GM23338 (cell line): ENCODE measurements around the gene KCNAB1. TPM values are rescaled to one million over a fixed set of nuclear protein-coding genes. Genes with fewer than 3 reads are reported as not detected.

Source experiments
- ATAC-seq: fragments of 200-7000 bp; cut with Tn5 transposase; 3 replicates; pipeline ENCODE4 v1.9.1; 2020
- DNase-seq: peaks from one replicate; pipeline ENCODE4 v3.0.0-alpha.2; 2015; ENCODE audit warnings: low spot score
- H2AFZ ChIP-seq: fragments of 200-600 bp; sonication (generic); 2 replicates; pipeline ENCODE4 v1.8.0; 2016; ENCODE audit warnings: antibody characterized with exemption, mild to moderate bottlenecking, moderate library complexity
- H3F3A ChIP-seq: fragments of 200-600 bp; sonication (generic); replicated peaks from 2 replicates; pipeline ENCODE4 v1.8.0; 2017; ENCODE audit warnings: antibody characterized with exemption, mixed run types, low read depth
- H3K27ac ChIP-seq: fragments of 200-600 bp; sonication (generic); 2 replicates; pipeline ENCODE4 v1.6.1; 2016; ENCODE audit warnings: low read depth
- H3K27me3 ChIP-seq: fragments of 200-600 bp; sonication (generic); 2 replicates; pipeline ENCODE4 v1.8.0; 2016; ENCODE audit warnings: mild to moderate bottlenecking, mixed run types, moderate library complexity; ENCODE audit not compliant: insufficient read depth
- H3K36me3 ChIP-seq: fragments of 200-600 bp; sonication (generic); 2 replicates; pipeline ENCODE4 v1.8.0; 2016; ENCODE audit warnings: mild to moderate bottlenecking; ENCODE audit not compliant: insufficient read depth
- H3K4me1 ChIP-seq: fragments of 200-600 bp; sonication (generic); 2 replicates; pipeline ENCODE4 v1.8.0; 2016; ENCODE audit warnings: mild to moderate bottlenecking, moderate library complexity; ENCODE audit not compliant: insufficient read depth
- H3K4me2 ChIP-seq: fragments of 200-600 bp; sonication (generic); 2 replicates; pipeline ENCODE4 v1.7.1; 2017; ENCODE audit warnings: mixed run types
- H3K4me3 ChIP-seq: fragments of 200-600 bp; sonication (generic); 2 replicates; pipeline ENCODE4 v1.6.1; 2016; ENCODE audit warnings: mixed run types
- H3K79me2 ChIP-seq: fragments of 200-600 bp; sonication (generic); replicated peaks from 2 replicates; pipeline ENCODE4 v1.8.0; 2017; ENCODE audit warnings: mild to moderate bottlenecking; ENCODE audit not compliant: insufficient read depth
- H3K9me2 ChIP-seq: fragments of 200-600 bp; sonication (generic); 2 replicates; pipeline ENCODE4 v1.8.0; 2017; ENCODE audit not compliant: insufficient read depth
- H4K20me1 ChIP-seq: fragments of 200-600 bp; sonication (generic); replicated peaks from 2 replicates; pipeline ENCODE4 v1.8.0; 2017; ENCODE audit warnings: mild to moderate bottlenecking; ENCODE audit not compliant: insufficient read depth
- H3K27ac Mint-ChIP-seq: 2 replicates; pipeline ENCODE4 v1.8.0; 2020; ENCODE audit warnings: inconsistent platforms, mild to moderate bottlenecking, moderate library complexity, mixed read lengths
- H3K27me3 Mint-ChIP-seq: 3 replicates; pipeline ENCODE4 v1.8.0; 2022; ENCODE audit warnings: low read depth, mild to moderate bottlenecking, moderate library complexity, mixed read lengths, inconsistent platforms; ENCODE audit not compliant: insufficient read depth, poor library complexity
- H3K36me3 Mint-ChIP-seq: 3 replicates; pipeline ENCODE4 v1.8.0; 2021; ENCODE audit warnings: low read depth, mild to moderate bottlenecking, inconsistent platforms, moderate library complexity, mixed read lengths
- H3K4me1 Mint-ChIP-seq: 3 replicates; pipeline ENCODE4 v1.8.0; 2020; ENCODE audit warnings: mild to moderate bottlenecking, inconsistent platforms, mixed read lengths
- H3K4me3 Mint-ChIP-seq: 3 replicates; pipeline ENCODE4 v1.8.0; 2021; ENCODE audit warnings: moderate library complexity, mild to moderate bottlenecking, inconsistent platforms, mixed read lengths
- H3K9me3 Mint-ChIP-seq: 3 replicates; pipeline ENCODE4 v1.8.0; 2020; ENCODE audit warnings: moderate library complexity, mild to moderate bottlenecking, inconsistent platforms, mixed read lengths
- CREB1 ChIP-seq: fragments of 250-450 bp; sonication (Bioruptor Pico); IDR thresholded peaks from 2 replicates; pipeline ENCODE4 v1.5.0; 2020; ENCODE audit warnings: low read depth, mild to moderate bottlenecking, moderate library complexity
- CTCF ChIP-seq, 2 experiments: fragments of 200-600 bp in 1 of 2; sonication (generic) in 1 of 2; conservative IDR thresholded peaks; 2 replicates each; pipeline versions ENCODE4 v1.5.1 to v1.6.1; 2016 to 2017; ENCODE audit warnings: antibody characterized with exemption in 2 of 2, low read depth in 2 of 2, mild to moderate bottlenecking in 2 of 2, moderate library complexity in 1 of 2
- EZH2 ChIP-seq: fragments of 200-600 bp; sonication (generic); IDR thresholded peaks from one replicate; pipeline ENCODE4 v1.8.0; 2017; ENCODE audit warnings: antibody characterized with exemption, mild to moderate bottlenecking, low read depth; ENCODE audit not compliant: unreplicated experiment
- EZH2phosphoT487 ChIP-seq: fragments of 200-600 bp; sonication (generic); IDR thresholded peaks from one replicate; pipeline ENCODE4 v1.8.1; 2018; ENCODE audit warnings: antibody characterized with exemption; ENCODE audit not compliant: unreplicated experiment
- JUNB ChIP-seq: IDR thresholded peaks from one replicate; pipeline ENCODE4 v1.6.1; 2016; ENCODE audit warnings: antibody characterized with exemption; ENCODE audit not compliant: unreplicated experiment
- NANOG ChIP-seq: IDR thresholded peaks from 2 replicates; pipeline ENCODE4 v1.6.1; 2016; ENCODE audit warnings: antibody characterized with exemption, borderline replicate concordance
- POLR2AphosphoS5 ChIP-seq: IDR thresholded peaks from 2 replicates; pipeline ENCODE4 v1.6.1; 2016; ENCODE audit warnings: antibody characterized with exemption, low read depth
- REST ChIP-seq: IDR thresholded peaks from one replicate; pipeline ENCODE4 v1.6.1; 2018; ENCODE audit warnings: antibody characterized with exemption; ENCODE audit not compliant: unreplicated experiment
- STAT1 ChIP-seq: IDR thresholded peaks from one replicate; pipeline ENCODE4 v1.6.1; 2016; ENCODE audit warnings: antibody characterized with exemption; ENCODE audit not compliant: unreplicated experiment
- ZNF114 ChIP-seq: fragments of 250-450 bp; sonication (Bioruptor Pico); IDR thresholded peaks from 2 replicates; pipeline ENCODE4 v1.5.0; 2020; ENCODE audit warnings: mild to moderate bottlenecking, moderate library complexity
- ZNF331 ChIP-seq: fragments of 250-450 bp; sonication (Bioruptor Pico); IDR thresholded peaks from 2 replicates; pipeline ENCODE4 v1.5.0; 2020; ENCODE audit warnings: low read depth, mild to moderate bottlenecking, moderate library complexity
- ZNF462 ChIP-seq: fragments of 250-450 bp; sonication (Bioruptor Pico); IDR thresholded peaks from 2 replicates; pipeline ENCODE4 v1.5.0; 2020; ENCODE audit warnings: mild to moderate bottlenecking, moderate library complexity
- polyA plus RNA-seq: library from polyadenylated mRNA; unstranded; fragments of >200 nt; fragmentation: Nextera tagmentation; extraction: Ambion mirVana; gene quantifications from 2 replicates; pipeline ENCODE4 v1.2.1, GENCODE V29; 2016
- total RNA-seq: library from RNA; depleted of rRNA; stranded (reverse); fragments of >200 nt; shearing (Covaris generic); gene quantifications from 2 replicates; pipeline ENCODE4 v1.2.3, GENCODE V29; 2014
- TF ChIP-seq, protein P1 (sequence below): IDR thresholded peaks from 2 replicates; pipeline ENCODE4 v1.6.1; 2016; ENCODE audit warnings: antibody characterized with exemption

KCNAB1 gene
- total and polyA plus RNA-seq, 2 experiments from 2014 or later, result 0.69 to 2.6 TPM

DNA sequence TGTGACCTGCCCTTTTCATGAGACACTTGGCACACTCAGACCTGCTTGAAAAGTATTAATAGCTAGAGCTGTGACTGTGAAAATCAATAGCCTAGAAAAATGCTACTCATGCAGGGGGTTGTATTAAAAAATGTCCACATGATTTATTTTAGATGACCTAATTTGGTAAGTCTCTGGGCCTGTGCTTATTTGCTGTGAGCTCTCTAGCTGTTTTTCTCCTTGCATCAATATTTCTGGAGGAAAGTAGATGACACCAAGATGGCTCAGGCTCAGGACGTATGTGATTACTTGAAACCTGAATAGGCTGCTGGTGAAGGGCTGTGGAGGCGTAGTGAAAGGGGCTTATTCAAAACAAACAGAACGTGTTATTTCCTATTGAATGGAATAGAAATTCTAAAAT lies 29.5 kb downstream of the KCNAB1 start:
- Histone ChIP-seq H4K20me1 (no peaks in the 10 kb centered on the region), H3K4me2 (no peak overlapping the region), H3K4me3 (no peak overlapping the region), H3F3A (no peaks in the 10 kb centered on the region), H3K36me3 (no peaks in the 10 kb centered on the region), H3K27ac (no peak overlapping the region), H2AFZ (no peak overlapping the region), H3K79me2 (no peaks in the 10 kb centered on the region), H3K9me2 (no peaks in the 10 kb centered on the region), H3K4me1 (no peaks in the 10 kb centered on the region), H3K27me3 (no peaks in the 10 kb centered on the region)
- DNase-seq (no peak), ATAC-seq (no peak; the same call in 2 of the 3 replicates)
- TF ChIP-seq CTCF (conservative IDR thresholded peaks at IDR 0.05; ENCODE audit: low read depth in 2 of 2), result no peak
- no peak for TF ChIP-seq ZNF114 (CRISPR knock-in tag)
- no peak for TF ChIP-seq EZH2
- no peak for TF ChIP-seq NANOG
- TF ChIP-seq CREB1, result no peak
- TF ChIP-seq REST, result no peak
- no peak for TF ChIP-seq POLR2AphosphoS5
- TF ChIP-seq ZNF331 (CRISPR knock-in tag), result no peak
- no peak for TF ChIP-seq EZH2phosphoT487
- no peak for TF ChIP-seq JUNB
- TF ChIP-seq, protein P1, sequence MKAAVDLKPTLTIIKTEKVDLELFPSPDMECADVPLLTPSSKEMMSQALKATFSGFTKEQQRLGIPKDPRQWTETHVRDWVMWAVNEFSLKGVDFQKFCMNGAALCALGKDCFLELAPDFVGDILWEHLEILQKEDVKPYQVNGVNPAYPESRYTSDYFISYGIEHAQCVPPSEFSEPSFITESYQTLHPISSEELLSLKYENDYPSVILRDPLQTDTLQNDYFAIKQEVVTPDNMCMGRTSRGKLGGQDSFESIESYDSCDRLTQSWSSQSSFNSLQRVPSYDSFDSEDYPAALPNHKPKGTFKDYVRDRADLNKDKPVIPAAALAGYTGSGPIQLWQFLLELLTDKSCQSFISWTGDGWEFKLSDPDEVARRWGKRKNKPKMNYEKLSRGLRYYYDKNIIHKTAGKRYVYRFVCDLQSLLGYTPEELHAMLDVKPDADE, result no peak
- TF ChIP-seq ZNF462, result no peak
- TF ChIP-seq STAT1, result no peak
- peaks cover 3% of the 10 kb centered on the region for H3K27me3 Mint-ChIP-seq
- H3K36me3 Mint-ChIP-seq, result no peaks in the 10 kb centered on the region
- no peak overlapping the region for H3K4me3 Mint-ChIP-seq
- peaks cover 1% of the 10 kb centered on the region; the same call in 1 of the 3 replicates for H3K9me3 Mint-ChIP-seq
- H3K27ac Mint-ChIP-seq, result no peak overlapping the region; the same call in 1 of the 2 replicates
- H3K4me1 Mint-ChIP-seq, result peaks cover 3% of the 10 kb centered on the region
